GM21825 (cell line): ENCODE measurements around the gene RAB19.
"Not testable (repeated sequence)": the region's sequence is repeated elsewhere in the genome, so short reads cannot be mapped to it uniquely, and the experiment has no call there.

ENCODE experiments used
- ATAC-seq: cut with Tn5 transposase; IDR thresholded peaks from one replicate; pipeline ENCODE4 v1.9.1; 2021; ENCODE audit warnings: mild to moderate bottlenecking, moderate library complexity; ENCODE audit not compliant: unreplicated experiment

Gene RAB19

GRCh38 chr7:140400381-140400780 lies 3.5 kb upstream of the RAB19 start:
- no peak for ATAC-seq

DNA sequence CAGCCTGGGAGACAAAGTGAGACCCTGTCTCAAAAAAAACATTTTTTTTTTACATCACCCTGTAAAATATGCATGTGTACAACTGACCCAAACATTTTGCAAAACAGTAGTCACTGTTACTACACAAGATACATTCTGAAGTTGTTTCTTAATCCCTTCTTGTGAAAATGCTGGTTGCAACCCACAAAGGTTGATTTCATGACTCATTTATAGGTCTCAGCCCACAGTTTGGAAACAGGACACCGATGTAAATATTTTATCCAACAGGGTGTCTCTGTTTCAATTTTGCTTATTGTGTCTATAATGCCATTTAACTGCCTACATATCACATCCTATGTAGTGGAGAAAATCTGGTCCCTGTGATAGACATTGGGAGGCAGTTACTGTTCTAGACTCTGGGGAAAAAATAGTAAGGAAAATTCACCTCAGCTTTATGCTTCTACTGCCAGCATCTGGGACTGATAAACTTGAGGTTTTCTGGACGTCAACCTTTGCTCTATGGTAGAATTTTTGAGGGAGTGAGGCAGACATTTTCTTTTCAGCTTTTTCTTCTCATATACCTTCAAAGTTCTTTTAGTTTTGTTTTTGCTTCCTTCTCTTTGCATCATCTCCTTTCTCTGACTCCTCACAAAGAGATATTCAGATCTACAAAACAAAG lies 1.6 kb upstream of the RAB19 start:
- ATAC-seq = no peak

- ATAC-seq = no peak
Measured at GRCh38 chr7:140404565-140405065, 757 bp downstream of the RAB19 start.

DNA sequence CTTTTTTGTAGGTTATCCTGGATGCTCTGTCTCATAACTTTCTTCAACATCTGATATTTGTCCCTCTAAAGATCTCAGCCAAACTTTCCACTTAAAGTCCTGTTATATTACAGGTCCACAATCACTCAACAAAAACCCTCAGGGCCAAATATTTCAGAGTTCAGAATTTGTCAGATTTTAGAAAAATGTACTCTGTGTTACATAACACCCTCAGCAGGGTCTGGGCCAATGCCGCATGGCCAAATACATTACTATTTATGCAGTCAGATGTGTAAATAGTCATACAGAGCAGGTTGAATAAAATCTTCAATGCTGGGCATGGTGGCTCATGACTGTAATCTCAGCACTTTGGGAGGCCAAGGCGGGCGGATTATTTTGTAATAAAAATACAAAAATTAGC lies 11.5 kb downstream of the RAB19 start:
- ATAC-seq = no peak

DNA sequence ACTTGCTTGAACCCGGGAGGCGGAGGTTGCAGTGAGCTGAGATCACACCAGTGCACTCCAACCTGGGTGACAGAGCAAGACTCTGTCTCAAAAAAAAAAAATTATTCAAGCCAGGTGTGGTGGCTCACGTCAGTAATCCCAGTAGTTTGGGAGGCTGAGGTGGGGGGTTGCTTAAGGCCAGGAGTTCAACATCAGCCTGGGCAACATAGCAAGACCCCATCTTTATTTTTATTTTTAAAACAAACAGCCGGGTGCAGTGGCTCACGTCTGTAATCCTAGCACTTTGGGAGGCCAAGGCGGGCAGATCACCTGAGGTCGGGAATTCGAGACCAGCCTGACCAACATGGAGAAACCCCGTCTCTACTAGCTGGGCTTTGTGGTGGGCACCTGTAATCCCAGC lies 12.0 kb downstream of the RAB19 start:
- ATAC-seq = not testable (repeated sequence)

- no peak for ATAC-seq
Measured at GRCh38 chr7:140416560-140416959, 12.7 kb downstream of the RAB19 start.

DNA sequence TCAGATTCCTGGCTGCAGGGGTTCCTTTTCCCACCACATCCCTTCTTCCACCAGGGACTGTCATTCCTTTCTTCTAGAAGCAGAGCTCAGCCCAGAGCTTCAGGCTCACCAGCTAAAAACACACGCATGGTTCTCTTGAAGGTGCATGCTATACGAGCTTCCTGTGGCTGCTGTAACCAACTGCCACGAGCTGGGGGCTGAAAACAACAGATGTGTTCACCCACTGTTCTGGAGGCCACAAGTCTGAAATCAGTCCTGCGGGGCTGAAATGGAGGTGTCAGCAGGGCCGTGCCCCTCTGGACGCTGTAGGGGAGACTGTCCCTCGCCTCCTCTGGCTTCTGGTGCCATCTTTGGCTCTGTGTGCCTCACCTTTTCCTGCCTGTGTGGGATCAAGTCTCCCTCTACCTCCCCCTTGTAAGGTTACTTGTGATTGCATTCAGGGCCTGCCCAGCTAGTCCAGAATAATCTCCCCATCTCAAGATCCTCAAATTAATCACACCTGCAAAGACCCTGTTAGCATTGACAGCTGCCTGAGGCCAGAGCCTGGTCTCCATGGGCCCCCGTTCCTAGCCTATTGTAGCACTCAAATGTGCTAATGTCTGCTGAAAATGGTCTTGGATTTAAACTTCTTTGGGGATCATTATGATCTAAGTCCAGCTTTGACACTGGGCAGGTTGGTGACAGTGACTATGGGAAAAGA lies 13.7 kb downstream of the RAB19 start:
- ATAC-seq = no peak

GRCh38 chr7:140418156-140418472 lies 14.3 kb downstream of the RAB19 start:
- ATAC-seq = not testable (repeated sequence)

- ATAC-seq = no peak
Measured at GRCh38 chr7:140418653-140419052, 14.8 kb downstream of the RAB19 start.

GRCh38 chr7:140421521-140421920 lies 17.7 kb downstream of the RAB19 start:
- ATAC-seq = no peak

DNA sequence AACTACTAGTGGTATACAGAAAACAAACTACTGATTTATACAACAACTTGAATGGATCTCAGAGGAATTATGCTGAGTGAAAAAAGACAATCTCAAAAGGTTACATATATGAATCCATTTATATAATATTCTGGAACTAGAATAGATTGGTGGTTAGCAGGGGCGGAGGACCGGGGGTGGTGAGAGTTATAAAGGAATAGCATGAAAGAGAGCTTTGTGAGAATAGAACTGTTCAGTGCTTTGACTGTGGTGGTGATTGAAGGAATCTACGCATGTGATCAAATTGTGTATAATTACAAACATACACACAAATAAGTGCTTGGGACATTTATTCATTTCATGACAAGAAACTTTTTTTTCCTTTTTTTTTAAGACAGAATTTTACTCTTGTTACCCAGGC lies 19.6 kb downstream of the RAB19 start:
- no peak for ATAC-seq

GRCh38 chr7:140425718-140426117 lies 21.9 kb downstream of the RAB19 start:
- no peak for ATAC-seq

DNA sequence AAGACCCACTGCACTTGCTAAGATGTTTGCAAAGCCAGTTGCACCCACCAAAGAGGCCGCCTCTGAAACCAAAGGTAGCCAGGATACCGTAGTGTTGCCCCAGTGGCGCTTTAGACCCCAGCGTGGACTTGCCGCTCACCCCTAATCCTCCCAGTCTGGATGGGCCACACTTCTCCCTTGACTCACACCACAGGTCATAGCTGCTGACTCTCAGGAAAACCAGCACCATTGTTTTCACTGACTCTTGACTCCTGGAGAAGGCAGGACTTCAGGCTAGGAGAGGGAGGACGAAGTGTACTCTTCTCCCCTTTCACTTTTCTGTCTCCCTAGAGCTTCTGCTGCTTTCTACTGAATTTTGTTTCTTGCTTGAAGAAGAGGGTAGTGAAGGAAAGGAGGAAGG lies 22.3 kb downstream of the RAB19 start:
- ATAC-seq = no peak

GRCh38 chr7:140433396-140433795 lies 29.5 kb downstream of the RAB19 start:
- ATAC-seq = no peak

GRCh38 chr7:140435252-140435895 lies 31.5 kb downstream of the RAB19 start:
- no peak for ATAC-seq

- ATAC-seq = no peak
Measured at GRCh38 chr7:140439359-140439758, 35.5 kb downstream of the RAB19 start.

DNA sequence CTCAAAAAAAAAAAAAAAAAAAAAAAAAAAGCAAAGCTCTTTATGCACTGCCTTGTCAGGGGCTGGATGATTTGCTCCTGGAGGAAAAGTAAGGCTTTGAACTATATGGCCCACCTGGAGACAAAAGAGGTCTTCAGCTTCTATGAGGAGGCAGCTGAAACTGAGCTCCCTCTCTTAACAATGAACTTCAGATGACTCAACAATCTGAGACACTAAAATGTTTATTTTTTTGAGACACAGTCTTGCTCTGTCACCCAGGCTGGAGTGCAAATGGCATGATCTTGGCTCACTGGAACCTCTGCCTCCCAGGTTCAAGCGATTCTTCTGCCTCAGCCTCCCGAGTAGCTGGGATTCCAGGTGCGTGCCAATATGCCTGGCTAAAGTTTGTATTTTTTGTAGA lies 36.7 kb downstream of the RAB19 start:
- no peak for ATAC-seq

- no peak for ATAC-seq
Measured at GRCh38 chr7:140441519-140441918, 37.7 kb downstream of the RAB19 start.

GRCh38 chr7:140446467-140446866 lies 42.6 kb downstream of the RAB19 start:
- ATAC-seq = no peak

- no peak for ATAC-seq
Measured at GRCh38 chr7:140447841-140448240, 44.0 kb downstream of the RAB19 start.

GRCh38 chr7:140448781-140449480 lies 45.1 kb downstream of the RAB19 start:
- no peak for ATAC-seq

DNA sequence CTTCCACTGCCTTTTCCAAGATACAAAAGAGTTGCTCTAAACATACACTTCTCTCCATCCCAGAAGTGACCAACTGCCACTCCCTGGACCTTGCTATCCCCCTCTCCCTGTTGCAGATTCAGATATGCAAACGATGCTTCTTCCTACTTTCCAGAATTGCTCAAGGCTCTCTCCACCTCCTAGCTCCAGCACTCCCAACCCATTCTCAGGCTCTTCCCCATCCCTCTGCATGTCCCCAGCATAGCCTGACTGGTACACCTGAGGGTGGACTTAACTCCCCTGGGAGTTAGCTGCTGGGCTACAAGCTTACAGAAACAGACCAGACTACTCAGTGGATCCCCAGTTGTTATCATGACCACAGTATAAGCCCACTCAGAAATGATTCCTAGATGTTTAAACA lies 47.9 kb downstream of the RAB19 start:
- ATAC-seq = no peak
